HG03575 (cell line): ENCODE measurements around the gene EVC2.

Source experiments
- ATAC-seq: cut with Tn5 transposase; IDR thresholded peaks from one replicate; pipeline ENCODE4 v1.9.1; 2021; ENCODE audit not compliant: unreplicated experiment, insufficient number of reproducible peaks, low FRiP score; ENCODE audit errors: extremely low read depth

EVC2 gene

GRCh38 chr4:5717449-5718158 lies 9.2 kb upstream of the EVC2 start:
- no peak for ATAC-seq

- ATAC-seq = no peak
These were observed 8.0 kb upstream of the EVC2 start for GRCh38 chr4:5716391-5716790.

GRCh38 chr4:5715357-5715756 lies 7.0 kb upstream of the EVC2 start:
- no peak for ATAC-seq

- no peak for ATAC-seq
These were observed 5.5 kb upstream of the EVC2 start for GRCh38 chr4:5713861-5714260.

- ATAC-seq = no peak
These were observed 4.6 kb upstream of the EVC2 start for GRCh38 chr4:5712931-5713330.

GRCh38 chr4:5712517-5712916 lies 4.2 kb upstream of the EVC2 start:
- ATAC-seq = no peak

- no peak for ATAC-seq
These were observed 3.3 kb upstream of the EVC2 start for GRCh38 chr4:5711479-5712184.

GRCh38 chr4:5710961-5711478 lies 2.7 kb upstream of the EVC2 start, which contains the start of gene EVC:
Gene EVC (plus strand): TSS chr4:5711201. CDS start chr4:5711381, 180 bp downstream.
- no peak for ATAC-seq

- no peak for ATAC-seq
These were observed 2.0 kb upstream of the EVC2 start for GRCh38 chr4:5710065-5710960.

- ATAC-seq = no peak
These were observed 832 bp upstream of the EVC2 start for GRCh38 chr4:5709207-5709575.

- ATAC-seq = no peak
These were observed 446 bp downstream of the EVC2 start for GRCh38 chr4:5707778-5708448.

GRCh38 chr4:5707366-5707765 lies 993 bp downstream of the EVC2 start:
- no peak for ATAC-seq

GRCh38 chr4:5706486-5707290 lies 1.7 kb downstream of the EVC2 start:
- no peak for ATAC-seq

GRCh38 chr4:5705647-5706320 lies 2.6 kb downstream of the EVC2 start:
- ATAC-seq = no peak

- no peak for ATAC-seq
These were observed 4.1 kb downstream of the EVC2 start for GRCh38 chr4:5704276-5704675.

- no peak for ATAC-seq
These were observed 4.5 kb downstream of the EVC2 start for GRCh38 chr4:5703831-5704230.

GRCh38 chr4:5701971-5702370 lies 6.4 kb downstream of the EVC2 start:
- ATAC-seq = no peak

- ATAC-seq = no peak
These were observed 7.9 kb downstream of the EVC2 start for GRCh38 chr4:5700459-5700858.
